ENCODE results near the gene OR5H2. TPM values are rescaled to one million over a fixed set of nuclear protein-coding genes. Genes with fewer than 3 reads are reported as not detected.

The OR5H2 gene
- total and polyA plus RNA-seq, 10 of the 15 experiments (the other 5 are each of a cell fraction or from before 2014, with no cell fraction given): 1.7 TPM; not detected in 9

DNA sequence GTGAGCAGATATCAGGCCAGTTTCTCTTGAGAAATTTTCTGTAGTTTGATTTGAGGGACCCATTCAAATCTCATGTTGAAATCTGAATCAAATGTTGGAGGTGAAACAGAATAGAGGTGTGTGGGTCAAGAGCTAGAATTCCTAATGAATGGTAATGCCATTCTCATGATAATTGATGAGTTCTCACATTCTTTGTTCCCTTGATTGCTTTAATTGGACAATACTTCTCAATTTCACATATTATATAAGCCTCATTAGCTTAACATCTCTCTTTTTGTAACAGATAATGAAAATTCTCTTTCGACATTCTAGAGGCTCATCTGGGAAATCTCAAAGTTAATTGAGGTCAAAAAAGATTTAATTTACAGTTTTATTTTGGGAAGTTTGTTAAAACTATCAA, 40.1 kb upstream of the OR5H2 start:
- no peak overlapping the region for H3K9ac ChIP-seq (ENCODE audit: control insufficient read depth, insufficient read depth, low read length)
- SMC1A ChIA-PET (ENCODE audit: uncharacterized antibody, unreplicated experiment): interaction anchor here (1.2 to 3.1 kb wide), 7 partner anchors 34 to 332 kb away, joined by 3 to 13 read pairs (median 3); no protein-coding TSS in a partner anchor
- intact Hi-C loops (cut with micrococcal nuclease; ENCODE audit: unreplicated experiment): no loop called here
- POLR2A ChIA-PET: interaction anchor here (0.8 kb wide), 1 partner anchor 64 kb away, joined by 3 read pairs; no protein-coding TSS in a partner anchor
- TF ChIP-seq ZBTB4 (CRISPR knock-in tag; IDR thresholded peaks at IDR 0.05) (no peak), YY1 (IDR thresholded peaks at IDR 0.05; ENCODE audit: low read depth, low read length) (no peak), MTA3 (IDR thresholded peaks at IDR 0.05; ENCODE audit: borderline replicate concordance, low read length) (no peak), NRF1 (conservative IDR thresholded peaks at IDR 0.05; ENCODE audit: low read depth, low read length) (no peak), MYC (IDR thresholded peaks at IDR 0.05; ENCODE audit: insufficient read depth, insufficient read length, insufficient replicate concordance, low read length, severe bottlenecking) (no peak), SMAD5 (IDR thresholded peaks at IDR 0.05; ENCODE audit: low read depth) (no peak), SREBF2 (IDR thresholded peaks at IDR 0.05; ENCODE audit: low read length) (no peak), MTA2 (IDR thresholded peaks at IDR 0.05; ENCODE audit: low read depth) (no peak), SIX5 (IDR thresholded peaks at IDR 0.05; ENCODE audit: low read depth, low read length, severe bottlenecking) (no peak), ATF7 (IDR thresholded peaks at IDR 0.05; ENCODE audit: low read depth) (no peak), ETV6 (conservative IDR thresholded peaks at IDR 0.05 in 1 of 2, IDR thresholded peaks at IDR 0.05 in 1 of 2; ENCODE audit: borderline replicate concordance in 1 of 2, low read depth in 1 of 2) (no peak)
- TF ChIP-seq, protein P1, sequence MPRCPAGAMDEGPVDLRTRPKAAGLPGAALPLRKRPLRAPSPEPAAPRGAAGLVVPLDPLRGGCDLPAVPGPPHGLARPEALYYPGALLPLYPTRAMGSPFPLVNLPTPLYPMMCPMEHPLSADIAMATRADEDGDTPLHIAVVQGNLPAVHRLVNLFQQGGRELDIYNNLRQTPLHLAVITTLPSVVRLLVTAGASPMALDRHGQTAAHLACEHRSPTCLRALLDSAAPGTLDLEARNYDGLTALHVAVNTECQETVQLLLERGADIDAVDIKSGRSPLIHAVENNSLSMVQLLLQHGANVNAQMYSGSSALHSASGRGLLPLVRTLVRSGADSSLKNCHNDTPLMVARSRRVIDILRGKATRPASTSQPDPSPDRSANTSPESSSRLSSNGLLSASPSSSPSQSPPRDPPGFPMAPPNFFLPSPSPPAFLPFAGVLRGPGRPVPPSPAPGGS (IDR thresholded peaks at IDR 0.05; ENCODE audit: borderline replicate concordance, insufficient read depth, low read depth, low read length, poor library complexity, severe bottlenecking): no peak
- TF ChIP-seq, protein P2, sequence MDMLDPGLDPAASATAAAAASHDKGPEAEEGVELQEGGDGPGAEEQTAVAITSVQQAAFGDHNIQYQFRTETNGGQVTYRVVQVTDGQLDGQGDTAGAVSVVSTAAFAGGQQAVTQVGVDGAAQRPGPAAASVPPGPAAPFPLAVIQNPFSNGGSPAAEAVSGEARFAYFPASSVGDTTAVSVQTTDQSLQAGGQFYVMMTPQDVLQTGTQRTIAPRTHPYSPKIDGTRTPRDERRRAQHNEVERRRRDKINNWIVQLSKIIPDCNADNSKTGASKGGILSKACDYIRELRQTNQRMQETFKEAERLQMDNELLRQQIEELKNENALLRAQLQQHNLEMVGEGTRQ (IDR thresholded peaks at IDR 0.05; ENCODE audit: borderline replicate concordance, low read depth, low read length): no peak
- no peaks in the 10 kb centered on the region for H4K20me1 ChIP-seq (ENCODE audit: control insufficient read depth, insufficient read depth)
- no peaks in the 10 kb centered on the region for H3K27me3 ChIP-seq (replicated peaks in 1 of 2; ENCODE audit: control insufficient read depth in 2 of 2, insufficient read depth in 2 of 2, low read length in 1 of 2)
- BruUV-seq (replicated peaks): no TSS peak
- 0% methylated on average over 1 of the region's 1 CpG for WGBS (ENCODE audit: insufficient coverage, insufficient replicate concordance, low lambda C conversion rate, missing lambda C conversion rate)
- H3K9me3 ChIP-seq (replicated peaks; ENCODE audit: control insufficient read depth, insufficient read depth, low read length): no peaks in the 10 kb centered on the region; the same call in 2 of the 3 replicates
- H3K36me3 ChIP-seq (ENCODE audit: control insufficient read depth in 2 of 2, insufficient read depth in 2 of 2, low read length in 1 of 2): no peaks in the 10 kb centered on the region
- DNase-seq (ENCODE audit: low read depth, low spot score) (no peak), ATAC-seq (no peak), FAIRE-seq (no peak)
- no peak overlapping the region for H3K27ac ChIP-seq (ENCODE audit: control insufficient read depth, insufficient read depth)
- H2AFZ ChIP-seq (ENCODE audit: control insufficient read depth, low read depth, low read length): no peak overlapping the region
- H3K4me1 ChIP-seq (ENCODE audit: control insufficient read depth, insufficient read depth, low read length): no peaks in the 10 kb centered on the region; the same call in 1 of the 2 replicates
- RAD21 ChIA-PET (ENCODE audit: unreplicated experiment): no interaction called here
- no peaks in the 10 kb centered on the region for H3K79me2 ChIP-seq (ENCODE audit: control insufficient read depth, insufficient read depth, low read length)
- no peak overlapping the region for H3K4me2 ChIP-seq (ENCODE audit: control insufficient read depth, insufficient read depth)
- in situ Hi-C loops (cut with MboI): no loop called here
- H3K4me3 ChIP-seq: no peak overlapping the region
- CTCF ChIA-PET: no interaction called here

Measured in GM12878 (cell line).